ENCODE results near the gene REG3A. TPM values are rescaled to one million over a fixed set of nuclear protein-coding genes. Genes with fewer than 3 reads are reported as not detected.

REG3A gene
- not detected in 5 replicates for total RNA-seq (2022; extraction: Qiagen RNA extraction; ENCODE audit: low read depth)

DNA sequence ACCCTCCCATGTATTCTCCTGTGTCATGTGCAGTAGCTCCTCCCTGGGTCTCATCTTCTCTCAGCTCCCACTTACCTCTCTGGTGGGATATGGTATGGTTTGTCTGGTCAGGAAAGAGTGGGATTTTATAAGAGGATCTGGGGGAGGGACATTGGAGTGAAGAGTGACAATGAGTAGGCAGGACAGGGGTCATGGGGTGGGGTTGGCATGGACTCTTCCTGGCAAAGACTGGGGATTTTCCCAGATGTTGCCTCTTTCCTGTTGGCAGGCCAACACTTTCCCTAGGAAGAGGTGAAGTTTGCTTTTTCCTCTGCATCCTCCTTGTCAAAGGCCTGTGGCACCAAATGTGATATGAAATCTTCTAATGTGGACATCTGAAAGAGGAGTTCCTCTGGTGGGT, at the start of gene REG3A:
Gene REG3A (minus strand): TSS at position 101 of the 400 bp plus-strand sequence. CDS start 348 bp downstream, outside the sequence.

DNA sequence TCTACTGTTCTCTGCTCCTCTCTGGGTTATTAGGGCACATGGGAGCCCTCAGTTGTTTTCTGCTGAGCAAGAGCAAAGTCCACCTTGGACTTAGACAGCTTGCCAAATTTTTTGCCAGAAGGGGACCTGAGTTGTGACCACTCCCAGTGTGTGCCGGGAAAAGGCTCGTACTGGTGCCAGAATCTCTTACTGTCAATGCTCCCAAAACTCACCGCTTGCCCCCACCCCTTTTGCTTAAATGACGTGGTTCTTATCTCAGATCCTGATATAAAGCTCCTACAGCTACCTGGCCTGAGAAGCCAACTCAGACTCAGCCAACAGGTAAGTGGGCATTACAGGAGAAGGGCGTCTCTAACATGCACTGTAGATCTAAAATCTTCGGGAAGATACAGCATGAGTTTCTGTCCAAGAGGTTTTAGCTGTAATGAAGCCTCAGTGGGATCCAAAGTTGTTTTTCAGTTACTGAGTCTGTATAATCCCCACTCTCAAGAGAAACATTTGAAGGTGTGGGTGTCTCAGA, 39.3 kb downstream of the REG3A start, which contains the start of gene REG1A:
Gene REG1A (plus strand): TSS at position 295 of the 520 bp plus-strand sequence. CDS start 374 bp downstream, outside the sequence.

Other genes starting within 250 kb of the REG3A start
- gene REG3G, start 134.1 kb downstream of the REG3A start, total RNA-seq (2022; extraction: Qiagen RNA extraction; ENCODE audit: low read depth): not detected in 5 replicates
- not detected in 5 replicates for gene REG1B, start 71.8 kb downstream of the REG3A start, total RNA-seq (2022; extraction: Qiagen RNA extraction; ENCODE audit: low read depth)
- gene REG1A, start 39.3 kb downstream of the REG3A start, total RNA-seq (2022; extraction: Qiagen RNA extraction; ENCODE audit: low read depth): not detected in 5 replicates